Esophagus muscularis mucosa (tissue), 4 donors: ENCODE results near the gene VGLL4.

Experiments used
- CTCF ChIP-seq, 3 experiments: fragments of 200-600 bp in 2 of 3; fragments of 450-650 bp in 1 of 3; sonication (generic) in 2 of 3; IDR thresholded peaks; one replicate each; pipeline ENCODE4 v1.5.1; 2017 to 2019; ENCODE audit warnings: antibody characterized with exemption in 3 of 3, mild to moderate bottlenecking in 2 of 3, moderate library complexity in 1 of 3
- EP300 ChIP-seq: sonication (generic); formaldehyde crosslinking; IDR thresholded peaks from one replicate; pipeline ENCODE4 v1.6.1; 2017; ENCODE audit warnings: antibody characterized with exemption
- POLR2AphosphoS5 ChIP-seq, 2 donors: sonication (generic); formaldehyde crosslinking; IDR thresholded peaks; one replicate each; pipeline ENCODE4 v1.6.1; 2017; ENCODE audit warnings: antibody characterized with exemption in 2 of 2

GRCh38 chr3:11655196-11655928 lies 11.6 kb upstream of the VGLL4 start:
- no peak for TF ChIP-seq CTCF (IDR thresholded peaks at IDR 0.05)
- no peak for TF ChIP-seq EP300
- TF ChIP-seq POLR2AphosphoS5 (IDR thresholded peaks at IDR 0.05) = no peak
